ENCODE data around the gene KRTAP22-1.

Gene KRTAP22-1

GRCh38 chr21:30605968-30606367 lies 5.1 kb downstream of the KRTAP22-1 start:
- H3K27ac Mint-ChIP-seq = no peak overlapping the region
- H3K4me3 Mint-ChIP-seq = no peak overlapping the region
- no peaks in the 10 kb centered on the region for H3K4me1 Mint-ChIP-seq (ENCODE audit: low read depth)
- H3K27me3 Mint-ChIP-seq = no peaks in the 10 kb centered on the region
- DNase-seq = no peak
- no peaks in the 10 kb centered on the region for H3K36me3 Mint-ChIP-seq (ENCODE audit: low read depth)
- peaks cover 20% of the 10 kb centered on the region for H3K9me3 Mint-ChIP-seq

GRCh38 chr21:30612132-30612531 lies 11.2 kb downstream of the KRTAP22-1 start:
- H3K27ac Mint-ChIP-seq = no peak overlapping the region
- no peaks in the 10 kb centered on the region for H3K4me1 Mint-ChIP-seq (ENCODE audit: low read depth)
- no peak for DNase-seq

GRCh38 chr21:30613836-30614235 lies 12.9 kb downstream of the KRTAP22-1 start, which contains the start of gene KRTAP6-1:
Gene KRTAP6-1, minus strand, starts transcription at chr21:30613930. Its CDS starts 26 bp downstream, at chr21:30613904.
- no peak for DNase-seq
- H3K4me1 Mint-ChIP-seq (ENCODE audit: low read depth) = no peaks in the 10 kb centered on the region
- no peak within 1 kb of the TSS for H3K27ac Mint-ChIP-seq
- no peaks in the 10 kb centered on the region for H3K36me3 Mint-ChIP-seq (ENCODE audit: low read depth)
- H3K9me3 Mint-ChIP-seq = peaks cover 10% of the 10 kb centered on the region
- H3K4me3 Mint-ChIP-seq = no peak within 1 kb of the TSS
- H3K27me3 Mint-ChIP-seq = no peaks in the 10 kb centered on the region

More at GRCh38 chr21:30612132-30612531, 11.2 kb downstream of the KRTAP22-1 start:
- H3K36me3 Mint-ChIP-seq (ENCODE audit: low read depth) = no peaks in the 10 kb centered on the region
- no peak overlapping the region for H3K4me3 Mint-ChIP-seq
- no peaks in the 10 kb centered on the region for H3K27me3 Mint-ChIP-seq
- H3K9me3 Mint-ChIP-seq = peaks cover 15% of the 10 kb centered on the region

GRCh38 chr21:30615199-30615598 lies 14.3 kb downstream of the KRTAP22-1 start:
- DNase-seq = no peak
- no peaks in the 10 kb centered on the region for H3K36me3 Mint-ChIP-seq (ENCODE audit: low read depth)
- no peaks in the 10 kb centered on the region for H3K27me3 Mint-ChIP-seq
- no peaks in the 10 kb centered on the region for H3K4me1 Mint-ChIP-seq (ENCODE audit: low read depth)
- no peak overlapping the region for H3K4me3 Mint-ChIP-seq
- peaks cover 9% of the 10 kb centered on the region for H3K9me3 Mint-ChIP-seq
- no peak overlapping the region for H3K27ac Mint-ChIP-seq

- no peak for DNase-seq
- no peaks in the 10 kb centered on the region for H3K4me1 Mint-ChIP-seq (ENCODE audit: low read depth)
- H3K9me3 Mint-ChIP-seq = no peaks in the 10 kb centered on the region
- no peak within 1 kb of the TSS for H3K27ac Mint-ChIP-seq
- H3K36me3 Mint-ChIP-seq (ENCODE audit: low read depth) = no peaks in the 10 kb centered on the region
- no peak within 1 kb of the TSS for H3K4me3 Mint-ChIP-seq
- H3K27me3 Mint-ChIP-seq = no peaks in the 10 kb centered on the region
Measured at GRCh38 chr21:30616125-30616524, 15.2 kb downstream of the KRTAP22-1 start, which contains the start of gene KRTAP20-1. Gene KRTAP20-1, plus strand, starts transcription at chr21:30616425. Its CDS starts 30 bp downstream, at chr21:30616455.

GRCh38 chr21:30620080-30620479 lies 19.2 kb downstream of the KRTAP22-1 start:
- DNase-seq = no peak
- Mint-ChIP-seq H3K27ac (no peak overlapping the region), H3K9me3 (no peaks in the 10 kb centered on the region), H3K4me3 (no peak overlapping the region), H3K36me3 (ENCODE audit: low read depth) (no peaks in the 10 kb centered on the region), H3K4me1 (ENCODE audit: low read depth) (no peaks in the 10 kb centered on the region), H3K27me3 (no peaks in the 10 kb centered on the region)

- H3K4me1 Mint-ChIP-seq (ENCODE audit: low read depth) = no peaks in the 10 kb centered on the region
- H3K27ac Mint-ChIP-seq = no peak within 1 kb of the TSS
- DNase-seq = no peak
- no peaks in the 10 kb centered on the region for H3K27me3 Mint-ChIP-seq
- H3K4me3 Mint-ChIP-seq = no peak within 1 kb of the TSS
- no peaks in the 10 kb centered on the region for H3K36me3 Mint-ChIP-seq (ENCODE audit: low read depth)
- no peaks in the 10 kb centered on the region for H3K9me3 Mint-ChIP-seq
Measured at GRCh38 chr21:30620522-30620921, 19.6 kb downstream of the KRTAP22-1 start, which contains the start of gene KRTAP20-4. Gene KRTAP20-4, plus strand, starts transcription at chr21:30620627.

- no peak for DNase-seq
- H3K27me3 Mint-ChIP-seq = no peaks in the 10 kb centered on the region
- H3K4me3 Mint-ChIP-seq = no peak overlapping the region
- H3K4me1 Mint-ChIP-seq (ENCODE audit: low read depth) = no peaks in the 10 kb centered on the region
- H3K9me3 Mint-ChIP-seq = no peaks in the 10 kb centered on the region
- H3K27ac Mint-ChIP-seq = no peak overlapping the region
- H3K36me3 Mint-ChIP-seq (ENCODE audit: low read depth) = no peaks in the 10 kb centered on the region
Measured at GRCh38 chr21:30623362-30623761, 22.5 kb downstream of the KRTAP22-1 start.

- H3K4me1 Mint-ChIP-seq (ENCODE audit: low read depth) = no peaks in the 10 kb centered on the region
- no peak overlapping the region for H3K4me3 Mint-ChIP-seq
- no peaks in the 10 kb centered on the region for H3K36me3 Mint-ChIP-seq (ENCODE audit: low read depth)
- no peaks in the 10 kb centered on the region for H3K27me3 Mint-ChIP-seq
- H3K9me3 Mint-ChIP-seq = no peaks in the 10 kb centered on the region
- H3K27ac Mint-ChIP-seq = no peak overlapping the region
- no peak for DNase-seq
Measured at GRCh38 chr21:30625449-30626165, 24.7 kb downstream of the KRTAP22-1 start.

GRCh38 chr21:30628109-30628508 lies 27.2 kb downstream of the KRTAP22-1 start:
- Mint-ChIP-seq H3K27ac (no peak overlapping the region), H3K4me1 (ENCODE audit: low read depth) (no peaks in the 10 kb centered on the region), H3K27me3 (no peaks in the 10 kb centered on the region), H3K36me3 (ENCODE audit: low read depth) (no peaks in the 10 kb centered on the region), H3K4me3 (no peak overlapping the region), H3K9me3 (no peaks in the 10 kb centered on the region)
- no peak for DNase-seq

- no peaks in the 10 kb centered on the region for H3K4me1 Mint-ChIP-seq (ENCODE audit: low read depth)
- no peaks in the 10 kb centered on the region for H3K36me3 Mint-ChIP-seq (ENCODE audit: low read depth)
- H3K4me3 Mint-ChIP-seq = no peak overlapping the region
- H3K27me3 Mint-ChIP-seq = no peaks in the 10 kb centered on the region
- no peaks in the 10 kb centered on the region for H3K9me3 Mint-ChIP-seq
- DNase-seq = no peak
- no peak overlapping the region for H3K27ac Mint-ChIP-seq
Measured at GRCh38 chr21:30629200-30629599, 28.3 kb downstream of the KRTAP22-1 start.

- no peaks in the 10 kb centered on the region for H3K36me3 Mint-ChIP-seq (ENCODE audit: low read depth)
- no peak within 1 kb of the TSS for H3K27ac Mint-ChIP-seq
- H3K9me3 Mint-ChIP-seq = no peaks in the 10 kb centered on the region
- no peaks in the 10 kb centered on the region for H3K27me3 Mint-ChIP-seq
- no peak within 1 kb of the TSS for H3K4me3 Mint-ChIP-seq
- no peaks in the 10 kb centered on the region for H3K4me1 Mint-ChIP-seq (ENCODE audit: low read depth)
- no peak for DNase-seq
Measured at GRCh38 chr21:30634906-30635305, 34.0 kb downstream of the KRTAP22-1 start, which contains the start of gene KRTAP20-2. Gene KRTAP20-2, plus strand, starts transcription at chr21:30635206. Its CDS starts 58 bp downstream, at chr21:30635264.

GRCh38 chr21:30638686-30639085 lies 37.8 kb downstream of the KRTAP22-1 start:
- no peak overlapping the region for H3K27ac Mint-ChIP-seq
- H3K27me3 Mint-ChIP-seq = peaks cover 2% of the 10 kb centered on the region
- H3K36me3 Mint-ChIP-seq (ENCODE audit: low read depth) = no peaks in the 10 kb centered on the region
- no peak for DNase-seq
- H3K4me1 Mint-ChIP-seq (ENCODE audit: low read depth) = no peaks in the 10 kb centered on the region
- H3K9me3 Mint-ChIP-seq = no peaks in the 10 kb centered on the region
- H3K4me3 Mint-ChIP-seq = no peak overlapping the region

GRCh38 chr21:30642564-30642963 lies 41.7 kb downstream of the KRTAP22-1 start, which contains the start of gene KRTAP20-3:
Gene KRTAP20-3, plus strand, starts transcription at chr21:30642864.
- peaks cover 2% of the 10 kb centered on the region for H3K9me3 Mint-ChIP-seq
- no peak within 1 kb of the TSS for H3K27ac Mint-ChIP-seq
- no peaks in the 10 kb centered on the region for H3K4me1 Mint-ChIP-seq (ENCODE audit: low read depth)
- peaks cover 2% of the 10 kb centered on the region for H3K27me3 Mint-ChIP-seq
- DNase-seq = no peak
- no peak within 1 kb of the TSS for H3K4me3 Mint-ChIP-seq
- no peaks in the 10 kb centered on the region for H3K36me3 Mint-ChIP-seq (ENCODE audit: low read depth)

- Mint-ChIP-seq H3K4me1 (ENCODE audit: low read depth) (no peaks in the 10 kb centered on the region), H3K4me3 (no peak overlapping the region), H3K27me3 (peaks cover 7% of the 10 kb centered on the region), H3K36me3 (ENCODE audit: low read depth) (no peaks in the 10 kb centered on the region), H3K27ac (no peak overlapping the region), H3K9me3 (peaks cover 2% of the 10 kb centered on the region)
- no peak for DNase-seq
Measured at GRCh38 chr21:30646904-30647414, 46.1 kb downstream of the KRTAP22-1 start.
